GM18498 (cell line): ENCODE results near the gene SELENON.
A peak's percentile ranks its signal among the peaks of the same experiment; 100 is the strongest.

Source experiments
- ATAC-seq: cut with Tn5 transposase; IDR thresholded peaks from one replicate; pipeline ENCODE4 v1.9.1; 2021; ENCODE audit warnings: mild to moderate bottlenecking, moderate library complexity; ENCODE audit not compliant: unreplicated experiment

Gene SELENON

DNA sequence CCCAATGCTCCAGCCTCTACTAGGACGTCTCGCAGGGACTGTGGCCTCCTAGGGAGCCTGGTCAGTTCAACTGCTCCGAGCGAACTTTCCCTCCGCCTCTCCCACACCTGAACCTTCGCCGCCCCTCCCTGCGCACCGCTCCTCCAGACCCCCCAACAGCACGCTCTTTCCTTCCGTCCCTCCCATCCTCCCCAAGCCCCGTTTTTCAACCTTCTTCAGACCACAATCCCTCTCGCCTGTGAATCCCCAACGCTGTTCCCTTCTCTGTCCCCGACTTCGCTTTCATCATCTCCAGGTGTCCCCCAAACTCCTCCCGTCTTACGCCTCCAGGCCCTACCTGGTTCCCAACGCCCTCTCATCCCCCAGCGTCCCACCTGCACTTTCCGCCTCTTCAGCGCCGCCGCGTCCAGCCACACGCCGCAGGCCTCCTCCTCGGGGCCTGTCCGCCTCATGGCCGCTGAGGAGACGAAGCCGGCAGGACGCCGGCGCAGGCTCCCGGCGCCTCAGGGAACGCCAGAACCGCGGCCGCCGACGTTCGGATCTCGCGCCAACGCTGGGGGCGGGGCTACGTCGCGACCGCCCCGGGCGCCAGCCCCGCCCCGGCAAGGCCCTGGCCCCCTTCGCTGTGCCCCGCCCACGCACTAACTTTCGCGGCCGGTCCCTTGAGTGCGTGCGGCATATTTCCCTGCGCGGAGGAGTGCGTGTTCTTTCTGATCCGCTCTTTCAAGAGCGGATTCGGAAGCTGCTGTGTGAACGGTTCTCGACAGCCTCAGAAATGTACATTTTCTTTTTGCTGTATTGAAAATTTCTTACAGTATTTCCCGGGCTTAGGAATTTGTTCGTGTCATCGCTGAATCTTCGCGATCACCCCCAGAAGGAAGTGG, 59.2 kb downstream of the SELENON start, which contains the start of gene AUNIP:
TSS of gene AUNIP (minus strand) at position 552 of the 884 bp plus-strand sequence. CDS start at position 452, 100 bp downstream.
- ATAC-seq: peak; percentile 96

DNA sequence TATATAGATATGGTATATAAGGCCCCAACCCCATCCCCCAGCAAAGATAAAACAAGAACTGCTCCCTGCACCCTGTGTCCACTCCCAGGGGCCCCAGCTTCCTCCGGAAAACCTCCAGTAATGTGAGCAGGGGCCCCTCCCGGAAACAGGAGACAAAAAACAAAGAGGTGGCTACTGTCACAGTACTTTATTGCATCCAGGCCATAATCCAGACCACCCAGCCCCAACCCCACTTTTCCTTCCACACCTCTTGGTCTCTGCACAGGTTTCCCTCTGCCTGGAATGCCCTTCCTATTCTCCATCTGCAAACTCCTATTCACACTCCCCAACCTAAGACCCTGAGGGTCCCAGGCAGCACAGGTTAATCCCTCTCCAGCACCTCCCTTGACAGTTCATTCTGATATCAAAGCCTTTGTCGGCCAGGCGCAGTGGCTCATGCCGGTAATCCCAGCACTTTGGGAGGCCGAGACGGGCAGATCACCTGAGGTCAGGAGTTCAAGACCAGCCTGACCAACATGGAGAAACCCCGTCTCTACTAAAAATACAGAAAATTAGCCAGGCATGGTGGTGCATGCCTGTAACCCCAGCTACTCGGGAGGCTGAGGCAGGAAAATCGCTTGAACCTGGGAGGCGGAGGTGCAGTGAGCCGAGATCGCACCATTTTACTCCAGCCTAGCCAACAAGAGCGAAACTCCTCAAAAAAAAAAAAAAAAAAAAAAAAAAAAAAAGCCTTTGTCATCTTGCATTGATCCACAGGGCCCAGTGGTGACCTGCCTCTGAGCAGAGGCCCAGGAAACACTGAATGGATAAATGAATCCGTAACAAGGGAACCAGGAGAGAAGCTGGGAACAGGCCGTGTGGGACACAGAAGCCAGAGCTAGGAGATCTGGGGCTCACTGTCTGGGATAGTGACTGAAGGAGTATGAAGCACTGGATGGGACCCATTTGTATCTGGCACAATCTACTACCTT, 61.6 kb downstream of the SELENON start:
- no peak for ATAC-seq

DNA sequence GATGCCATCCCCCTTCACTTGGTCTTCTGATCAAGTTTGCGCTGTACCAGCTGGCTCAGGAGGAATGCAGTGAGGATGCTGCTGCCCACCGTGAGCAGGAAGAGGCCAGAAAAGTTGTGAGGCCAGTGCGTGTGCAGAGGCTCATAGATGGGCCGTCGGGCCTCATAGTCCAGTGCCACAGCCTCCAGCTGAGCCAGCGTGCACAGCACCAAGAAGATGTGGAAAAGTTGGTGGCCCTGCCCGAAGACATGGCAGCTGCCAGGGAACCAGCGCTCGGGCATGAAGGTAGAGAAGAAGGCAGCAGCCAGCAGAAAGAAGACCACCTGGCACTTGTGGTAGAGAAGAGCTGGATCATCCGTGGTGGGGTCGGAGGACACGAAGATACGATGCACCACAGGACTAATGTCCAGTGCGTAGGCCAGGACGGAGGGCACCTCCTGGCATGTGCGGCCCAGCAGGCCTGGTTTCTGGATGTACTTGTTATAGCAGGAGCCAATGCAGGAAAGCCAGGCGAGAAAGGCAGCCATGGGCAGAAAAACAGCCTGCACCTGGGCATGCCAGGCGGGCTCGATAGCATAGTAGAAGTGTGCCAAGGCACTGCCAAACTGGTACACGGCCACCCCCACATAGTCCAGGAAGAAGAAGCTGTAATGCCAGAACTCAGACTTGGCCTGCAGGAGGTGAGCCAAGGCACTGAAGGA, 62.9 kb downstream of the SELENON start:
- no peak for ATAC-seq

GRCh38 chr1:25863486-25864262, 63.7 kb downstream of the SELENON start:
- no peak for ATAC-seq

DNA sequence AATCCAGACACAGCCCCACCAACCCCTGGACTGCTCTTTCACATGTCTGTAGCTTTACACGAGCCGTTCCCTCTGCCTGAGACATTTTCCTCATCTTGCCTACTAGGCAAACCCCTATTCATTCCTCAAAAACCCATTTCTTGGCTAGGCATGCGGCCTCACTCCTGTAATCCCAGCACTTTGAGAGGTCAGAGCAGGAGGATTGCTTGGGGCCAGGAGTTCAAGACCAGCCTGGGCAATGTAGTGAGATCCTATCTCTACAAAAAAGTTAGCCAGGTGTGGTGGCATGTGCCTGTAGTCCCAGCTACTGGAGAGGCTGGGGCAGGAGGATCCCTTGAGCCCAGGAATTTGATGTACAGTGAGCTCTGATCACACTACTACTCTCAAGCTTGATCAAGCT, 64.4 kb downstream of the SELENON start:
- no peak for ATAC-seq

DNA sequence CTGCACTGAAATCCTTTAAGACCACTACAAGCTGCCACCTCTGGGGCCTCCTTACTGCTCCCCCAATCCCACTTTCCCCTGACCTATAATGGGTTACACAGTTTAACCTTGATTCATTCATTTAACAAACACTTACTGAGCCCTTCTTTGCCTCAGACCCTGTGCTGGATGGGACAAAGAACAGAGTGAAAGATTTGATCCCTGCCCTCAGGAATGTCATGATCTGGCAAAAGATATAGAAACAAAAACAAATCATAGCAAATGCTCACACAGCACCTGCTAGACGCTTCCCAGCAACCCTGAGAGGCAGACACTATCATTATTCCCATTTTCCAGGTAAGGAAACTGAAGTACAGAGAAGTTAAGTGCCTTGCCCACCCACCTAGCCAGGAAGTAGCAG, 66.3 kb downstream of the SELENON start:
- no peak for ATAC-seq

GRCh38 chr1:25867210-25867991, 67.4 kb downstream of the SELENON start:
- no peak for ATAC-seq
